Activated CD8-positive, alpha-beta memory T cell treated with anti-CD3 and anti-CD28 coated beads, Interleukin-2, amount 10 ng/mL, durations not matched to agents 7 days and 5 days (primary cell): ENCODE results near the gene TCL1B. TPM values are rescaled to one million over a fixed set of nuclear protein-coding genes. Genes with fewer than 3 reads are reported as not detected.
"Not testable (repeated sequence)": the region's sequence is repeated elsewhere in the genome, so short reads cannot be mapped to it uniquely, and the experiment has no call there.

Source experiments
- ATAC-seq: fragments of 150-1000 bp; cut with Tn5 transposase; one replicate; pipeline ENCODE4 v1.10.0; 2021; ENCODE audit warnings: moderate library complexity
- CTCF ChIA-PET: fragments of 350-600 bp; sonication (Branson Sonifier 250); formaldehyde crosslinking; loops from one replicate; lab custom pipeline; 2021; ENCODE audit warnings: antibody characterized with exemption; lab: Charles Lee
- DNase-seq: peaks from one replicate; pipeline ENCODE4 v3.0.0-alpha.2; 2020
- H3K27ac Mint-ChIP-seq: one replicate; pipeline ENCODE4 v1.8.0; 2021; ENCODE audit warnings: mild to moderate bottlenecking, mixed read lengths
- H3K27me3 Mint-ChIP-seq: one replicate; pipeline ENCODE4 v1.8.0; 2021; ENCODE audit warnings: mixed read lengths
- H3K36me3 Mint-ChIP-seq: one replicate; pipeline ENCODE4 v1.8.0; 2021; ENCODE audit warnings: mild to moderate bottlenecking, mixed read lengths
- H3K4me1 Mint-ChIP-seq: one replicate; pipeline ENCODE4 v1.8.0; 2021; ENCODE audit warnings: mixed read lengths
- H3K4me3 Mint-ChIP-seq: one replicate; pipeline ENCODE4 v1.8.0; 2021; ENCODE audit warnings: mild to moderate bottlenecking, moderate library complexity, mixed read lengths
- H3K9me3 Mint-ChIP-seq: one replicate; pipeline ENCODE4 v1.8.0; 2022; ENCODE audit warnings: low read depth, mixed read lengths
- total RNA-seq, 2 experiments: library from RNA; stranded (reverse); gene quantifications; one replicate each; pipeline ENCODE4 v1.2.3, GENCODE V29; 2021

TCL1B gene
- total RNA-seq, 2 experiments from 2014 or later: not detected

GRCh38 chr14:95727056-95727700 is 41.0 kb downstream of the TCL1B start:
- Mint-ChIP-seq H3K27me3 (peaks cover 14% of the 10 kb centered on the region), H3K9me3 (peaks cover 2% of the 10 kb centered on the region), H3K4me1 (peaks cover 13% of the 10 kb centered on the region), H3K27ac (no peak overlapping the region), H3K4me3 (no peak overlapping the region), H3K36me3 (no peaks in the 10 kb centered on the region)
- CTCF ChIA-PET: no interaction called here
- no peak for ATAC-seq
- no peak for DNase-seq

GRCh38 chr14:95729402-95730028 is 43.3 kb downstream of the TCL1B start:
- ATAC-seq, H3K4me3 Mint-ChIP-seq, DNase-seq, H3K36me3 Mint-ChIP-seq, CTCF ChIA-PET, H3K9me3 Mint-ChIP-seq, H3K27ac Mint-ChIP-seq: not testable (repeated sequence)
- Mint-ChIP-seq H3K4me1 (peaks cover 13% of the 10 kb centered on the region), H3K27me3 (peaks cover 16% of the 10 kb centered on the region)

- Mint-ChIP-seq H3K27ac (no peak overlapping the region), H3K36me3 (no peaks in the 10 kb centered on the region), H3K4me1 (peaks cover 13% of the 10 kb centered on the region), H3K27me3 (peaks cover 16% of the 10 kb centered on the region), H3K9me3 (no peaks in the 10 kb centered on the region), H3K4me3 (no peak overlapping the region)
- ATAC-seq (no peak), DNase-seq (no peak)
- CTCF ChIA-PET: no interaction called here
Observed at GRCh38 chr14:95730126-95730525, 43.9 kb downstream of the TCL1B start.

GRCh38 chr14:95733212-95733611 is 47.0 kb downstream of the TCL1B start:
- ATAC-seq (no peak), DNase-seq (no peak)
- H3K4me1 Mint-ChIP-seq: peaks cover 13% of the 10 kb centered on the region
- H3K9me3 Mint-ChIP-seq: no peaks in the 10 kb centered on the region
- H3K27me3 Mint-ChIP-seq: peaks cover 15% of the 10 kb centered on the region
- H3K36me3 Mint-ChIP-seq: no peaks in the 10 kb centered on the region
- no peak overlapping the region for H3K27ac Mint-ChIP-seq
- CTCF ChIA-PET: no interaction called here
- no peak overlapping the region for H3K4me3 Mint-ChIP-seq

GRCh38 chr14:95739356-95739755 is 53.1 kb downstream of the TCL1B start:
- Mint-ChIP-seq H3K27ac (no peak overlapping the region), H3K4me1 (peaks cover 7% of the 10 kb centered on the region), H3K4me3 (no peak overlapping the region), H3K27me3 (peaks cover 2% of the 10 kb centered on the region), H3K9me3 (peaks cover 5% of the 10 kb centered on the region), H3K36me3 (peaks cover 4% of the 10 kb centered on the region)
- DNase-seq: no peak
- ATAC-seq: no peak
- CTCF ChIA-PET: no interaction called here

GRCh38 chr14:95741038-95741490 is 54.8 kb downstream of the TCL1B start:
- no peak for ATAC-seq
- H3K4me1 Mint-ChIP-seq: peaks cover 7% of the 10 kb centered on the region
- no peaks in the 10 kb centered on the region for H3K27me3 Mint-ChIP-seq
- no peak overlapping the region for H3K4me3 Mint-ChIP-seq
- no peak overlapping the region for H3K27ac Mint-ChIP-seq
- peaks cover 4% of the 10 kb centered on the region for H3K36me3 Mint-ChIP-seq
- no peak for DNase-seq
- peaks cover 5% of the 10 kb centered on the region for H3K9me3 Mint-ChIP-seq
- CTCF ChIA-PET: no interaction called here

GRCh38 chr14:95741781-95742180 is 55.6 kb downstream of the TCL1B start:
- Mint-ChIP-seq H3K9me3 (peaks cover 5% of the 10 kb centered on the region), H3K27me3 (no peaks in the 10 kb centered on the region), H3K4me3 (no peak overlapping the region), H3K4me1 (peaks cover 7% of the 10 kb centered on the region), H3K36me3 (peaks cover 4% of the 10 kb centered on the region), H3K27ac (no peak overlapping the region)
- CTCF ChIA-PET: no interaction called here
- DNase-seq (no peak), ATAC-seq (no peak)

Other genes with a start within 250 kb of the TCL1B start
- 10 to 100 TPM; 65.8 to 81.6 TPM for gene SYNE3, start 169.8 kb upstream of the TCL1B start, total RNA-seq
- gene GLRX5, start 151.4 kb upstream of the TCL1B start, total RNA-seq: 10 to 100 TPM; 36.4 to 48.5 TPM
- gene TCL1A, start 27.7 kb downstream of the TCL1B start, total RNA-seq: not detected
- gene TUNAR, start 190.4 kb downstream of the TCL1B start, total RNA-seq: not detected